ENCODE measurements around the gene SMYD1. TPM values are rescaled to one million over a fixed set of nuclear protein-coding genes. Genes with fewer than 3 reads are reported as not detected.

Gene SMYD1
- total RNA-seq, 1 experiment from 2014 or later = not detected

- H3K27me3 ChIP-seq = no peaks in the 10 kb centered on the region
- H3K4me3 ChIP-seq = no peak overlapping the region
- no peaks in the 10 kb centered on the region for H3K36me3 ChIP-seq
- H3K9me3 ChIP-seq = no peaks in the 10 kb centered on the region
- no peak for DNase-seq
Observed at GRCh38 chr2:88123975-88124917, 56.6 kb downstream of the SMYD1 start.

GRCh38 chr2:88125344-88125923 lies 57.8 kb downstream of the SMYD1 start:
- Histone ChIP-seq H3K36me3 (no peaks in the 10 kb centered on the region), H3K27me3 (no peaks in the 10 kb centered on the region), H3K9me3 (no peaks in the 10 kb centered on the region), H3K4me3 (no peak overlapping the region)
- DNase-seq = no peak

- no peak for DNase-seq
- no peak overlapping the region for H3K4me3 ChIP-seq
- H3K9me3 ChIP-seq = no peaks in the 10 kb centered on the region
- H3K36me3 ChIP-seq = no peaks in the 10 kb centered on the region
- no peaks in the 10 kb centered on the region for H3K27me3 ChIP-seq
Observed at GRCh38 chr2:88125924-88126771, 58.5 kb downstream of the SMYD1 start.

- H3K4me3 ChIP-seq = no peak overlapping the region
- DNase-seq = no peak
- no peaks in the 10 kb centered on the region for H3K36me3 ChIP-seq
- H3K9me3 ChIP-seq = no peaks in the 10 kb centered on the region
- H3K27me3 ChIP-seq = no peaks in the 10 kb centered on the region
Observed at GRCh38 chr2:88126772-88127637, 59.4 kb downstream of the SMYD1 start.

- H3K27me3 ChIP-seq = no peaks in the 10 kb centered on the region
- H3K9me3 ChIP-seq = no peaks in the 10 kb centered on the region
- DNase-seq = no peak
- no peaks in the 10 kb centered on the region for H3K36me3 ChIP-seq
- no peak overlapping the region for H3K4me3 ChIP-seq
Observed at GRCh38 chr2:88127638-88127887, 59.9 kb downstream of the SMYD1 start.

- Histone ChIP-seq H3K9me3 (no peaks in the 10 kb centered on the region), H3K36me3 (no peaks in the 10 kb centered on the region), H3K4me3 (no peak within 1 kb of the TSS), H3K27me3 (no peaks in the 10 kb centered on the region)
- no peak for DNase-seq
Observed at GRCh38 chr2:88127888-88128653, 60.4 kb downstream of the SMYD1 start, which contains the start of gene FABP1. TSS of gene FABP1 (minus strand) at chr2:88128062. CDS start at chr2:88128017, 45 bp downstream.

- no peak for DNase-seq
- Histone ChIP-seq H3K36me3 (no peaks in the 10 kb centered on the region), H3K27me3 (no peaks in the 10 kb centered on the region), H3K4me3 (no peak overlapping the region), H3K9me3 (no peaks in the 10 kb centered on the region)
Observed at GRCh38 chr2:88128654-88129312, 61.2 kb downstream of the SMYD1 start.

GRCh38 chr2:88129313-88129959 lies 61.8 kb downstream of the SMYD1 start:
- DNase-seq = no peak
- Histone ChIP-seq H3K27me3 (no peaks in the 10 kb centered on the region; the same call in 1 of the 2 replicates), H3K9me3 (no peaks in the 10 kb centered on the region), H3K4me3 (no peak overlapping the region), H3K36me3 (no peaks in the 10 kb centered on the region)

- Histone ChIP-seq H3K27me3 (no peaks in the 10 kb centered on the region; the same call in 1 of the 2 replicates), H3K4me3 (no peak overlapping the region), H3K36me3 (no peaks in the 10 kb centered on the region), H3K9me3 (no peaks in the 10 kb centered on the region)
- DNase-seq = no peak
Observed at GRCh38 chr2:88131201-88131998, 63.8 kb downstream of the SMYD1 start.

- DNase-seq = no peak
- Histone ChIP-seq H3K4me3 (no peak overlapping the region), H3K27me3 (no peaks in the 10 kb centered on the region; the same call in 1 of the 2 replicates), H3K9me3 (no peaks in the 10 kb centered on the region), H3K36me3 (no peaks in the 10 kb centered on the region)
Observed at GRCh38 chr2:88131999-88132368, 64.4 kb downstream of the SMYD1 start.

GRCh38 chr2:88133875-88134274 lies 66.2 kb downstream of the SMYD1 start:
- Histone ChIP-seq H3K36me3 (no peaks in the 10 kb centered on the region), H3K27me3 (no peaks in the 10 kb centered on the region; the same call in 1 of the 2 replicates), H3K9me3 (no peaks in the 10 kb centered on the region), H3K4me3 (no peak overlapping the region)
- DNase-seq = no peak

- Histone ChIP-seq H3K9me3 (no peaks in the 10 kb centered on the region), H3K4me3 (no peak overlapping the region), H3K36me3 (no peaks in the 10 kb centered on the region), H3K27me3 (no peaks in the 10 kb centered on the region; the same call in 1 of the 2 replicates)
- DNase-seq = no peak
Observed at GRCh38 chr2:88136817-88137216, 69.2 kb downstream of the SMYD1 start.

GRCh38 chr2:88137833-88138232 lies 70.2 kb downstream of the SMYD1 start:
- no peak overlapping the region for H3K4me3 ChIP-seq
- no peak for DNase-seq
- no peaks in the 10 kb centered on the region for H3K36me3 ChIP-seq
- H3K27me3 ChIP-seq = no peaks in the 10 kb centered on the region; the same call in 1 of the 2 replicates
- no peaks in the 10 kb centered on the region for H3K9me3 ChIP-seq

- H3K4me3 ChIP-seq = no peak overlapping the region
- no peaks in the 10 kb centered on the region for H3K36me3 ChIP-seq
- no peak for DNase-seq
- no peaks in the 10 kb centered on the region for H3K9me3 ChIP-seq
- no peaks in the 10 kb centered on the region for H3K27me3 ChIP-seq
Observed at GRCh38 chr2:88139203-88139702, 71.6 kb downstream of the SMYD1 start.
